NB4 (cell line): ENCODE results near the gene ANKRD13B.
"Not testable (repeated sequence)": the region's sequence is repeated elsewhere in the genome, so short reads cannot be mapped to it uniquely, and the experiment has no call there.

ENCODE experiments used
- DNase-seq: peaks from one replicate; pipeline ENCODE4 v3.0.0; 2010; ENCODE audit warnings: low read depth
- H3K4me3 ChIP-seq: one replicate; pipeline ENCODE4 v1.5.1; 2011; ENCODE audit warnings: mild to moderate bottlenecking, low read depth, low read length, moderate library complexity
- CTCF ChIP-seq: IDR thresholded peaks from one replicate; pipeline ENCODE4 v1.5.1; 2012; ENCODE audit warnings: low read depth, low read length
- MAX ChIP-seq: IDR thresholded peaks from 2 replicates; pipeline ENCODE4 v1.6.1; 2011; ENCODE audit warnings: low read depth, low read length
- MYC ChIP-seq: IDR thresholded peaks from 2 replicates; pipeline ENCODE4 v1.6.1; 2011; ENCODE audit warnings: low read depth, low read length
- POLR2A ChIP-seq: IDR thresholded peaks from 2 replicates; pipeline ENCODE4 v1.6.1; 2011; ENCODE audit warnings: mild to moderate bottlenecking; ENCODE audit not compliant: insufficient read length; ENCODE audit errors: extremely low read depth

The ANKRD13B gene

DNA sequence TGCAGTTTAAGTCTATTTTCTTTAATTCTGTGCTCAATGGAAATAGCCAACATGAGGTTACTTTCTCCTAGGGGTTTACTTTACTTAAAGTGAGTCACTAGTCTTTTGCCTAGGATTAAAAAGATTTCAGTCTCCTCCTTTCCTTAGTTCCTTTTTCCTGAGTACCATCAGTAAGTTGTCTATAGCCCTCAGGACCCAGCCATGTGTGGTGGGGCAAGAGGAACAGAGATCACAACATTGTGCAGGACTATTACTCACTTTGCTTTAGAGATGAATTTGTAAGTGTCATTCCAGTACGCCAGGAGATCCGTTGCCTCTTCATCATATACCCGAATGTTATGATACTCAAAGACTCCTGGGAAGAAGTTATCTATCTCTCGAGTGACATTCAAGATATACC lies 57.5 kb downstream of the ANKRD13B start:
- peak; percentile 32 for DNase-seq

DNA sequence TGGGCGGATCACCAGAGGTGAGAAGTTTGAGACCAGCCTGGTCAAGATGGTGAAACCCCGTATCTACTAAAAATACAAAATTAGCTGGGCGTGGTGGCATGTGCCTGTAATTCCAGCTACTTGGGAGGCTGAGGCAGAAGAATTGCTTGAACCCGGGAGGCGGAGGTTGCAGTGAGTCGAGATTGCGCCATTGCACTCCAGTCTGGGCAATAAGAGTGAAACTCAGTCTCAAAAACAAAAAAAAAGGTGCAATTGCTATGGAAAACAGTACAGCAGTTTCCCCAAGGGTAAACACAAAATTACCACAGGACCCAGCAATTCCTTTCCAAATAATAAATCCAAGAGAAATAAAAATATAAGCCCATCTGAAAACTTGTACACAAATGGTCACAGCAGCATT lies 59.0 kb downstream of the ANKRD13B start:
- DNase-seq, H3K4me3 ChIP-seq: not testable (repeated sequence)

More for the DNA sequence above, 57.5 kb downstream of the ANKRD13B start:
- H3K4me3 ChIP-seq: no peak overlapping the region
- TF ChIP-seq MAX (no peak), CTCF (no peak), POLR2A (no peak), MYC (no peak)

GRCh38 chr17:29652976-29653375 lies 60.0 kb downstream of the ANKRD13B start:
- no peak for DNase-seq
- no peak for TF ChIP-seq CTCF
- no peak for TF ChIP-seq MYC
- no peak for TF ChIP-seq MAX
- TF ChIP-seq POLR2A: no peak

DNA sequence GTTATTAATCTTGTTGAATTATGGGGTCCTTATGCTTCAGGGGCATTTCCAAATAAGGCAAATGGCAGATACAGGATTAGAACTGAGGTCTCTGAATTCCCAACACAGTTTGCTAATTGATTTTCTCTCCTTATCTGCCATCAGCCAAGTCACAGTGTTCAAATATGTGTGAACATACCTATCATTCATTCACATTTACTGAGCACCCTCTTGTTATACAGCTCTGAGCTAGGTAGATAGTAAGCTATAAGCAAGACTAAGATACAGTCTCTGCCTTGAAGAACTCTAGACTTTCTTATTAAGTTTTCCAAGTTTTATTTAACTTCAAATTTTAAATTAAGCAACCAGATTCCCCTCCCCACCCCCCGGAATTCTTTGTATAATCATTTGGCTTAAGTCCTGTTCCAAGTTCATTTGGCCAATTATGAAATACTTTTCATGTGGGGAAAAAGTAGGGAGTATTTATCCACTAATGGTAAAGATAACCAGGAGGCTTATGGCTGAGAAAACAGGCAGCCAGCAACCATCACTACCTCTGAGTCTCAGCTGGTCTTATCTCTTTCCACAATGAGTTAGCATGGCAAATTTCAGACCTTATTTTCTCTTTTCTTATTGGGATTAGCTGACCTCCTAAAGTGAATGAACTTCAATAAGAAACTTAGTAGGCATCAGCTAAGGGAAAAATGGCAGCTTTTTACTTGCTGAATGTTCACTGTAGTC lies 61.2 kb downstream of the ANKRD13B start:
- no peak overlapping the region for H3K4me3 ChIP-seq
- DNase-seq: no peak
- TF ChIP-seq MYC (no peak), CTCF (no peak), MAX (no peak), POLR2A (no peak)

More at GRCh38 chr17:29652976-29653375, 60.0 kb downstream of the ANKRD13B start:
- no peak overlapping the region for H3K4me3 ChIP-seq

- no peak overlapping the region for H3K4me3 ChIP-seq
- TF ChIP-seq MYC (no peak), MAX (no peak), CTCF (no peak), POLR2A (no peak)
- DNase-seq: no peak
These were observed 62.4 kb downstream of the ANKRD13B start for GRCh38 chr17:29655323-29655722.

GRCh38 chr17:29659155-29659554 lies 66.2 kb downstream of the ANKRD13B start:
- no peak overlapping the region for H3K4me3 ChIP-seq
- TF ChIP-seq MAX: no peak
- TF ChIP-seq POLR2A: no peak
- TF ChIP-seq MYC: no peak
- no peak for TF ChIP-seq CTCF
- no peak for DNase-seq
